Measurements from ENCODE around the gene STX18.

STX18 gene

DNA sequence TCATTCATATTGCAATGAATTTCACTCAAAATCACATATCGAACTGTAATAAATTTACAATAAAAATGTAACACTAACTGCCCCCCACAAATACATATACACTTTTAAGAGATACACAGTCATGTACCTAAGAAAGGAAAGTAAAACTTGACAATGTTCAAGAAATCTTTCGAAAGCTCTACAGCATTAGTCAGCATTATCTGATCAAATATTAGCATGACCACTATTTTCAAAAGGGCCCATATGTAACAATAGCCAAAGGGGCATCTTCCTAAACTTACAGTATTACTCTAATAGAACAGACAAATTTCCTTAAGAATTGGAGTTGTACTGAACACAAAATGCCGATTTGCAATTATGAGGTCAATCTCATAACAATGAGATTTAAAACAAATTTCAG, 51.8 kb downstream of the STX18 start:
- Histone ChIP-seq H3K9ac (ENCODE audit: low read length) (no peak overlapping the region), H3K27ac (ENCODE audit: low read length) (no peak overlapping the region), H3K4me3 (ENCODE audit: low read length) (no peak overlapping the region)

DNA sequence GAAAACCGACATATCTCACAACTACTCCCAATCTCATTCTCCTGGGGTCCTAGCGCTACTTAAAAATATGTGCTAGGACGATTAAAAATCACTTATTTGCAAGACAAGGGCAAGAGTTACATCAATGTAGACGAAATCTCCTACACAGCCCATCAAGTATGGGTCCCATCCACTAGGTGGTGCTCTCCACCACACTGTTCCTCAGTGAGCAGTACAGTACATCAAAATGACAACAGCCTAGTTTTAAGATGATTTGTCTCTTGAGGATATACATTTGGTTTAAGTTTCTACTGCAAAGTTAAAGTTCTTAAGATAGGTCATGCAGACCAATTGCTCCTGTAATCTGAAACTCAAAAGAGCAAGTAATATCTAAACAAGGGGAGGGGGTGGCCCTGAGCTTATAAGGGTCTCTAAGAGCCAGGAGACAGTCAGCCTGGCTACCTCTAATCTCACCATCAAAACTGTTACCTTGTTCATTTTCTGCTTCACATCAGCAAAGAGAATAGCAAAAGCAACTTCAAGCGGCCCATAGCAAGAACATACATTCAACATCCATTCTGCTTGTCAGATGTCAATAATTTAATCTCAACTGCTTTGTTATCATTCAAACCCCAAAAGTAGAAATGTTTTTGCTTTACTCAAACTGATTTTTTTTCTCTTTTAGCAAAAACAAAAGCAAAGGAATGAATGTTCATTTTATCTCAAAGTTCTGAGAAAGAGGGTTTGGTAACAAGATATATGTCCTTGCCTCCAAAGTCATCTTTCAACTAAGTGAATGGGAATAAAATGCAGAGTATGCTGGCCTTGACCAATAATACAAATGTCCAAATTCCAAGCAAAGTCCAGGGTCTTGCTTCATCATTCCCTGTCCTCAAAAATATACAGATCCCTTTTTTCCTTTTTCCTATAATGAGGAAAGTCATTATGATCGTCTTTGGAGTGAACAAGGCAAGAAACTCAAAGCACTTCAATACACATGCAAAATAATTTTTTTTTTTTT, 53.1 kb downstream of the STX18 start:
- no peak overlapping the region for H3K9ac ChIP-seq (ENCODE audit: low read length)
- no peaks in the 10 kb centered on the region for H3K4me1 ChIP-seq (ENCODE audit: control insufficient read depth, low read depth, low read length)
- H3K36me3 ChIP-seq (ENCODE audit: control insufficient read depth, low read depth, low read length): no peaks in the 10 kb centered on the region
- H3K27me3 ChIP-seq (ENCODE audit: control insufficient read depth, insufficient read depth, low read length): no peaks in the 10 kb centered on the region
- no peak overlapping the region for H3K4me3 ChIP-seq (ENCODE audit: low read length)
- H3K9me3 ChIP-seq (ENCODE audit: control insufficient read depth, low read depth, low read length): no peaks in the 10 kb centered on the region
- H3K27ac ChIP-seq (ENCODE audit: low read length): no peak overlapping the region

More for the DNA sequence above, 51.8 kb downstream of the STX18 start:
- Histone ChIP-seq H3K4me1 (ENCODE audit: control insufficient read depth, low read depth, low read length) (no peaks in the 10 kb centered on the region), H3K27me3 (ENCODE audit: control insufficient read depth, insufficient read depth, low read length) (no peaks in the 10 kb centered on the region), H3K36me3 (ENCODE audit: control insufficient read depth, low read depth, low read length) (no peaks in the 10 kb centered on the region), H3K9me3 (ENCODE audit: control insufficient read depth, low read depth, low read length) (no peaks in the 10 kb centered on the region)

DNA sequence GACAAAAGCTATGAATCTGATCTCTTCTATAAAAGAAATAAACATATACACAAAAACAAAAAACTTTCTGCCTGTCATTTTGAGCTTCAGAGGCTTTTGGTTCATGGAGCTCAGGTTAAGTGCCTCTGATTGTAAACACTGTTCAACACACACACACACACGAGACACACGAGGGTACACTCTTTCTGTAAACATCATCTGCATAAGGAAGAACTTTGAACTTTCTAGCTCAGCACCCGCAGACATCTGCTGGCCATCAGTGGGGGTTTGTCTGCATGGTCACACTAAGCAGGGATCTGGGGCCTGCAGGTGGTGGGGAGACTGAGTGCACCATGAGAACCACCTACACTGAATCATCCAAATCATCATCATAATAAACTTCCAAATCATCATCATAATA, 54.9 kb downstream of the STX18 start:
- Histone ChIP-seq H3K9me3 (ENCODE audit: control insufficient read depth, low read depth, low read length) (no peaks in the 10 kb centered on the region), H3K36me3 (ENCODE audit: control insufficient read depth, low read depth, low read length) (no peaks in the 10 kb centered on the region), H3K27me3 (ENCODE audit: control insufficient read depth, insufficient read depth, low read length) (no peaks in the 10 kb centered on the region), H3K4me1 (ENCODE audit: control insufficient read depth, low read depth, low read length) (no peaks in the 10 kb centered on the region), H3K9ac (ENCODE audit: low read length) (no peak overlapping the region), H3K4me3 (ENCODE audit: low read length) (no peak overlapping the region), H3K27ac (ENCODE audit: low read length) (no peak overlapping the region)

DNA sequence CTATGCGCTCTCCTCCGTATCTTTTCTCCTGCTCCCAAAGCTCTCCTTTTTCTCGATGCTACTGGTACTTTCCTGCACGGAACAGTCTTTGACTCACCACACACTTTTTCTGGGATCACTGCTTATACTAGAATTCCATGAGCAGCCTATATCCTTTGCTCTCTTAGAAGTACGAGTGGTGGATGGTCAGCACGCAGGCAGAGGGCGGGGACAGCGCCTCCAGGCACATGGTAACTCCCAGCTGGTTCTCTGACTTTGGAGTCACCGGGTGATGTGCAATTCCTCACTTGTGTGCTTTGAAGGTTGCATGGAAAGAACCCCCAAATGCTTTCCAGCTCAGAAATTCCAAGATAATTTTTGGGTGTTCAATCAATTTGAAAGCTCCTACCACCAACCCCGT, 56.0 kb downstream of the STX18 start:
- H3K4me3 ChIP-seq (ENCODE audit: low read length): no peak overlapping the region
- no peaks in the 10 kb centered on the region for H3K9me3 ChIP-seq (ENCODE audit: control insufficient read depth, low read depth, low read length)
- no peak overlapping the region for H3K9ac ChIP-seq (ENCODE audit: low read length)
- no peaks in the 10 kb centered on the region for H3K27me3 ChIP-seq (ENCODE audit: control insufficient read depth, insufficient read depth, low read length)
- peaks cover 9% of the 10 kb centered on the region for H3K4me1 ChIP-seq (ENCODE audit: control insufficient read depth, low read depth, low read length)
- H3K36me3 ChIP-seq (ENCODE audit: control insufficient read depth, low read depth, low read length): no peaks in the 10 kb centered on the region
- H3K27ac ChIP-seq (ENCODE audit: low read length): no peak overlapping the region

DNA sequence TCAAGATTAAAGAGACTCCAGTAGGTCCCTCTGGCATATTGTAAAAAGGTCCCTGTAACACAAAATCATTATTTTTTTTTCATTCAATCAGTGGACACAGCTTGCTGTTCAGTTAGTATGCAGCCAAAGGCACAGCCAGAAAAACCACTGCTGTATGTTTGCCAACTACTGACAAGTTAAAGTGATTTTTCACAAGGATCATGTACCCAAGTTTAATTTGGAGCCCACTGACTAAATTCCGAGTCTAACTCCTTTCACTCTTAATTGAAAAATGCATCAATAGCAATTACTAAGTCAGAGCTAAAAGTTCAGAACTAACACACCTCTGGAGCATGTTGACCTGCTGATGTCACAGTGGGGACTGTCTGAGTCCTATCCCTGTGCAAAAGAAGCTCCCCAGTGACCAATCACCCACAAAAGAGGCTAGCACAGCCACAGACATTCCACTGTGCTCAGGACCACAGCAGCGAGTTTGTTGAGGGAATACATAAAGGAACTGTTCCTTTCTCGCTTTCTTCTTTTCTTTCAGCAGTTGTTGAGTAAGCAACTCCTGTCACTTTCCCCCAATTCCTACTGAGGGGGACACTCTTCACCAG, 60.4 kb downstream of the STX18 start:
- no peak overlapping the region for H3K27ac ChIP-seq (ENCODE audit: low read length)
- no peaks in the 10 kb centered on the region for H3K27me3 ChIP-seq (ENCODE audit: control insufficient read depth, insufficient read depth, low read length)
- no peaks in the 10 kb centered on the region for H3K9me3 ChIP-seq (ENCODE audit: control insufficient read depth, low read depth, low read length)
- no peaks in the 10 kb centered on the region for H3K36me3 ChIP-seq (ENCODE audit: control insufficient read depth, low read depth, low read length)
- no peak overlapping the region for H3K9ac ChIP-seq (ENCODE audit: low read length)
- H3K4me3 ChIP-seq (ENCODE audit: low read length): no peak overlapping the region
- peaks cover 16% of the 10 kb centered on the region for H3K4me1 ChIP-seq (ENCODE audit: control insufficient read depth, low read depth, low read length)

DNA sequence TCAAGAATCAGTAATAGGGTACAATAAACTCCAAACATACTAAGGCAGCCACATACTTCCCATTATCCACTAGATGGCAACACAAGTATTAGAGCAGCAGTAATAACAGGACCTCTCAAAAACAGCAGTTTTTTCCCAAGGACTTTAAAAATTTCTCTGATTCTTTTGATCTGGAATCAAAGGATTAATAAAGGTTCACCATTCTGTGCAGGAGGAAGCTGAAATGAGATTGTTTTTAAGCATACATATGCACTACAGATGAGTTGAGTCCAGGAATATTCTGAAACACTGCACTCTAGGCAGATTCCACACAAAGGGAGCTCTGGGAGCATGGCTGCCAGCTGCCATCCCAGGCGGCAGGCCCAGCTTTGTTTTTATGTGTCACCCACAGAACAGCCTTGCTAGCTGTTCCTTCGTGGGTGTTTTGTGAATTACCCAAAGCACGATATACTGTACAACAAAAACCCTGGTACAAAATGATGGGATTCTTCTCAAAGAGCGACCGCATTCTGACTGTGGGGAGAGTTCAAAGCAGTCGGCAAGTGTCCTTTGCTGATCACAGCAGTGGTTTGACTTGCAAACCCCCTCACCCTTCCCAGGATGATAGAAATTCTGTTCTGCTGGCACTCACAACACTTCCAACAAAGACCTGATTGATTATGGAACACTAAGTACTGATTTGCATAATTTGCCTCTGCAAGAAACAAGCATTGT, 61.0 kb downstream of the STX18 start:
- Histone ChIP-seq H3K9ac (ENCODE audit: low read length) (peak overlapping the region; percentile 47), H3K36me3 (ENCODE audit: control insufficient read depth, low read depth, low read length) (no peaks in the 10 kb centered on the region), H3K27ac (ENCODE audit: low read length) (no peak overlapping the region), H3K27me3 (ENCODE audit: control insufficient read depth, insufficient read depth, low read length) (no peaks in the 10 kb centered on the region), H3K9me3 (ENCODE audit: control insufficient read depth, low read depth, low read length) (no peaks in the 10 kb centered on the region), H3K4me1 (ENCODE audit: control insufficient read depth, low read depth, low read length) (peaks cover 16% of the 10 kb centered on the region), H3K4me3 (ENCODE audit: low read length) (peak overlapping the region; percentile 9)

DNA sequence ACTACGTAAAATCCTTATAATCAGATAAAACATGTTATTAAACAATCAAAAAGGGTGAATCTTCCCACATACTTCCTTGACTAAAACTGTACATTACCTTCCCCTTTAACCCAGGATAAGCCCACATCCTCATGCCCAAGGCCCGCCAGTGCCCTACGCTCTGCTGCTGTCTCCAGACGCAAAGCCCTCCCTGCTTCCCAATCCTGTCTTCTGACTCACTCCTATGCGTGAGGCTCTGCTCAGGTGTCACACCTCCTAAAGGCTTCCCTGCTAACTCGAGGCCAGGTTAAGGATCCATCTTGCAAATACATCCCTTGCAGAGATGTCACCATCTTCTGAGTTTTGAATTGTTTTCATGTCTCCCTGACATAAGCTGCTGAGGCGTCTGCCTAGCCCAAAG, 61.6 kb downstream of the STX18 start:
- Histone ChIP-seq H3K9me3 (ENCODE audit: control insufficient read depth, low read depth, low read length) (no peaks in the 10 kb centered on the region), H3K27ac (ENCODE audit: low read length) (no peak overlapping the region), H3K36me3 (ENCODE audit: control insufficient read depth, low read depth, low read length) (no peaks in the 10 kb centered on the region), H3K9ac (ENCODE audit: low read length) (no peak overlapping the region), H3K4me1 (ENCODE audit: control insufficient read depth, low read depth, low read length) (peaks cover 16% of the 10 kb centered on the region), H3K27me3 (ENCODE audit: control insufficient read depth, insufficient read depth, low read length) (no peaks in the 10 kb centered on the region), H3K4me3 (ENCODE audit: low read length) (no peak overlapping the region)

DNA sequence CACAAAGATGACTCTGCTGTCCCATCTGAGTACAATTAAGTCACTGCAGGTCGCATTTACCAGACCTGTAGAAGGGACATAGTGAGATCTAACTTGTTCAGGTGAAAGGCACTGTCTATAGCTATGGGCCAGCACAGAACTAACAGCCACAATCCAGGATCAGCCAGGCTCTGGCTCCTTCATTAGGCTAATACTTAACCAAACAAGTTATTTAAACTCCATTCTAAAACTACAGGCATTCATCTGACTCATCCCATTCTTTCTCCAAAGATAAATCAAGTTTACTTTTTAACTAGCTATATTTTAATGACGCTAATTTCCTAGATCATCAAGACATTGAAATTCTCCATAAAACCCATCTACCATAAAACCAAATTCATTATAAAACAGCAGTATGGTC, 62.5 kb downstream of the STX18 start:
- H3K4me3 ChIP-seq (ENCODE audit: low read length): no peak overlapping the region
- peaks cover 16% of the 10 kb centered on the region for H3K4me1 ChIP-seq (ENCODE audit: control insufficient read depth, low read depth, low read length)
- H3K9ac ChIP-seq (ENCODE audit: low read length): no peak overlapping the region
- H3K27ac ChIP-seq (ENCODE audit: low read length): no peak overlapping the region
- no peaks in the 10 kb centered on the region for H3K9me3 ChIP-seq (ENCODE audit: control insufficient read depth, low read depth, low read length)
- H3K27me3 ChIP-seq (ENCODE audit: control insufficient read depth, insufficient read depth, low read length): no peaks in the 10 kb centered on the region
- H3K36me3 ChIP-seq (ENCODE audit: control insufficient read depth, low read depth, low read length): no peaks in the 10 kb centered on the region

DNA sequence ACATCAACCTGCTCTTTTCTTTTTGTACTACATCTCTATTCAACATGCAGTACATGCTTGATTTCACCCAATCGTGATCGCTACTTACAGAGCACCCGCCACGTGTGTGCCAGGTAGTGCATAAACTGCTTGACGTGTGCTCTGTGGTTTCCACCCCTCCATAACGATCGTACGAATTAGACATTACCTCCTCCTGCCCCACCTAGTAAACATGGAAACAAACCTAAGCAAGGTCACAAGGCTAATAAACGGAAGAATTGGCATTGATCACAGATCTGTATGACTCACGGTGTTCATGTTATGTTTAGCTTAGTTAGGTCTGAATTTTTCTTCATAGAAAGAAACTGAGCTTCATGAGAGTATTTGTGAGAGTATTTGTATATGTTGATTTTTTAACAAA, 64.1 kb downstream of the STX18 start:
- peaks cover 16% of the 10 kb centered on the region for H3K4me1 ChIP-seq (ENCODE audit: control insufficient read depth, low read depth, low read length)
- H3K4me3 ChIP-seq (ENCODE audit: low read length): no peak overlapping the region
- H3K27ac ChIP-seq (ENCODE audit: low read length): no peak overlapping the region
- H3K27me3 ChIP-seq (ENCODE audit: control insufficient read depth, insufficient read depth, low read length): no peaks in the 10 kb centered on the region
- no peaks in the 10 kb centered on the region for H3K9me3 ChIP-seq (ENCODE audit: control insufficient read depth, low read depth, low read length)
- no peak overlapping the region for H3K9ac ChIP-seq (ENCODE audit: low read length)
- no peaks in the 10 kb centered on the region for H3K36me3 ChIP-seq (ENCODE audit: control insufficient read depth, low read depth, low read length)

DNA sequence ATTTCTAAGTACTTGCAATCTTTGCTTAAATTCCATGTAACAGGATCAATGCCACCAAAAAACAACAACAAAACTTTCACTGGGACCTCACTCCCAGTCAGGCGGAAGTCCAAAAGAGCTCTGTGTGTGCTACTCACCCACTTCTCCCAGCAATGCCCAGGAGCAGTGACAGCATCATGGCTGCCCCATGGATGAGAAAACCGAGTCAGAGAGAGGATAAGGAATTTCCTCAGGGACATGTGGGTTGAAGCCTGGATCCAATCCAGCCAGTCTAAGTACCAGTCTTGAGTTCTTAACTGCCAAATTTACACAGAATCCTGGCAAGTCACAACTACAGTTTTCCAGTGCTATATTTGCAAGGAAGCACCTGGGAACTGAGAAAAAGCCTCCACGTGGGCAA, 64.5 kb downstream of the STX18 start:
- Histone ChIP-seq H3K27ac (ENCODE audit: low read length) (no peak overlapping the region), H3K36me3 (ENCODE audit: control insufficient read depth, low read depth, low read length) (no peaks in the 10 kb centered on the region), H3K27me3 (ENCODE audit: control insufficient read depth, insufficient read depth, low read length) (no peaks in the 10 kb centered on the region), H3K9ac (ENCODE audit: low read length) (no peak overlapping the region), H3K4me1 (ENCODE audit: control insufficient read depth, low read depth, low read length) (peaks cover 16% of the 10 kb centered on the region), H3K4me3 (ENCODE audit: low read length) (no peak overlapping the region), H3K9me3 (ENCODE audit: control insufficient read depth, low read depth, low read length) (no peaks in the 10 kb centered on the region)

DNA sequence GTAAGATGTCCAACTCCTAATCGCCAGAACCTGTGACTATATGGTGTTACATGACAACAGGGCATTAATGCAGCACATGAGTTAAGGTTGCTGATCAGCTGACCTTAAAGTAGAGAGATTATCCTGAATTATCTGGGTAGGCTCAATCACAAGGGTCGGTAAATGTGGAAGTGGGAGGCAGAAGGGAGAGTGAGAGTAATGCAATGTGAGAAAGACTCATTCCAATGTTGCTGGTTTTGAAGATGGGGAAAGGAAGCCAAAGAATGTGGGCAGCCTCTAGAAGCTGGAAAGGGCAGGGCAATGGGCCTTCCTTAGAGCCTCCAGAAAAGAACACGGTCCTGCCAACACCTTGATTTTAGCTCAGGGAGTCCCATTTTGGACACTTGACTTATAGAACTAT, 67.4 kb downstream of the STX18 start:
- no peak overlapping the region for H3K9ac ChIP-seq (ENCODE audit: low read length)

More for the DNA sequence above, 67.4 kb downstream of the STX18 start:
- no peaks in the 10 kb centered on the region for H3K27me3 ChIP-seq (ENCODE audit: control insufficient read depth, insufficient read depth, low read length)
- H3K27ac ChIP-seq (ENCODE audit: low read length): no peak overlapping the region
- H3K36me3 ChIP-seq (ENCODE audit: control insufficient read depth, low read depth, low read length): no peaks in the 10 kb centered on the region
- no peak overlapping the region for H3K4me3 ChIP-seq (ENCODE audit: low read length)
- H3K4me1 ChIP-seq (ENCODE audit: control insufficient read depth, low read depth, low read length): no peaks in the 10 kb centered on the region
- no peaks in the 10 kb centered on the region for H3K9me3 ChIP-seq (ENCODE audit: control insufficient read depth, low read depth, low read length)
